HG02571 (cell line): Measurements from ENCODE around the gene NPB.

ENCODE experiments used
- ATAC-seq: cut with Tn5 transposase; IDR thresholded peaks from one replicate; pipeline ENCODE4 v1.9.1; 2021; ENCODE audit warnings: mild to moderate bottlenecking, moderate library complexity; ENCODE audit not compliant: unreplicated experiment

NPB gene

GRCh38 chr17:81934850-81935708, 33.0 kb downstream of the NPB start:
- no peak for ATAC-seq

- ATAC-seq, result no peak
Observed at GRCh38 chr17:81935709-81936084, 33.7 kb downstream of the NPB start.

- no peak for ATAC-seq
Observed at GRCh38 chr17:81939218-81939617, 37.2 kb downstream of the NPB start.

GRCh38 chr17:81939881-81940385, 37.9 kb downstream of the NPB start:
- ATAC-seq, result no peak

GRCh38 chr17:81940538-81941483, 38.8 kb downstream of the NPB start:
- no peak for ATAC-seq

GRCh38 chr17:81941484-81942166, 39.6 kb downstream of the NPB start:
- ATAC-seq, result no peak

GRCh38 chr17:81942167-81942553, 40.1 kb downstream of the NPB start:
- ATAC-seq, result no peak

GRCh38 chr17:81944858-81945257, 42.8 kb downstream of the NPB start:
- no peak for ATAC-seq

- no peak for ATAC-seq
Observed at GRCh38 chr17:81947189-81947588, 45.2 kb downstream of the NPB start, which contains the start of gene MYADML2. Gene MYADML2 (minus strand): TSS chr17:81947233. CDS start chr17:81941741, 5,492 bp downstream.

- no peak for ATAC-seq
Observed at GRCh38 chr17:81948635-81949378, 46.8 kb downstream of the NPB start.

- ATAC-seq, result no peak
Observed at GRCh38 chr17:81950501-81950900, 48.5 kb downstream of the NPB start.

GRCh38 chr17:81951785-81952684, 50.0 kb downstream of the NPB start:
- ATAC-seq, result no peak
